GM13976 (cell line): ENCODE data around the gene TGFBI.

ENCODE experiments used
- DNase-seq: peaks from one replicate; pipeline ENCODE4 v3.0.0; 2012; ENCODE audit warnings: low spot score
- CTCF ChIP-seq: IDR thresholded peaks from 2 replicates; pipeline ENCODE4 v1.5.1; 2012; ENCODE audit warnings: borderline replicate concordance, mild to moderate bottlenecking; ENCODE audit not compliant: insufficient read depth; ENCODE audit errors: extremely low read depth, missing control alignments, control extremely low read depth
- in situ Hi-C: fragments of 300-500 bp; cut with MboI; formaldehyde crosslinking; loops from one replicate; pipeline ENCODE4 v1.12.0; 2022; ENCODE audit warnings: low sequenced_read_pairs, mixed read lengths, inconsistent platforms; ENCODE audit not compliant: unreplicated experiment

Gene TGFBI

GRCh38 chr5:136106351-136107031 lies 77.7 kb downstream of the TGFBI start:
- in situ Hi-C loops: no loop called here
- no peak for TF ChIP-seq CTCF
- no peak for DNase-seq

GRCh38 chr5:136108180-136108611 lies 79.4 kb downstream of the TGFBI start:
- TF ChIP-seq CTCF: no peak
- no peak for DNase-seq
- in situ Hi-C loops: no loop called here

- no peak for TF ChIP-seq CTCF
- in situ Hi-C loops: no loop called here
- no peak for DNase-seq
Observed at GRCh38 chr5:136108766-136109165, 80.0 kb downstream of the TGFBI start.

GRCh38 chr5:136109453-136110135 lies 80.8 kb downstream of the TGFBI start:
- DNase-seq: no peak
- no peak for TF ChIP-seq CTCF
- in situ Hi-C loops: no loop called here
